Stimulated activated CD8-positive, alpha-beta memory T cell treated with anti-CD3 and anti-CD28 coated beads, Interleukin-12 subunit alpha, Interleukin-12 subunit beta, amount 100 ng/mL, for 24 hours (primary cell): Measurements from ENCODE around the gene MBNL1.
"Not testable (repeated sequence)": the region's sequence is repeated elsewhere in the genome, so short reads cannot be mapped to it uniquely, and the experiment has no call there.

Experiments
- DNase-seq: peaks from one replicate; pipeline ENCODE4 v3.0.0-alpha.2; 2020; ENCODE audit errors: extremely low read depth

Gene MBNL1

GRCh38 chr3:152319831-152320617 lies 51.3 kb downstream of the MBNL1 start:
- DNase-seq = no peak

- no peak for DNase-seq
These were observed 52.6 kb downstream of the MBNL1 start for GRCh38 chr3:152321200-152321954.

- DNase-seq = no peak
These were observed 53.2 kb downstream of the MBNL1 start for GRCh38 chr3:152321955-152322377.

GRCh38 chr3:152322756-152323155 lies 54.0 kb downstream of the MBNL1 start:
- DNase-seq = no peak

- no peak for DNase-seq
These were observed 55.1 kb downstream of the MBNL1 start for GRCh38 chr3:152323834-152324233.

- DNase-seq = no peak
These were observed 56.4 kb downstream of the MBNL1 start for GRCh38 chr3:152325136-152325535.

- no peak for DNase-seq
These were observed 58.5 kb downstream of the MBNL1 start for GRCh38 chr3:152327203-152327602.

- DNase-seq = no peak
These were observed 60.1 kb downstream of the MBNL1 start for GRCh38 chr3:152328841-152329240.

GRCh38 chr3:152330559-152330958 lies 61.8 kb downstream of the MBNL1 start:
- no peak for DNase-seq

- no peak for DNase-seq
These were observed 62.4 kb downstream of the MBNL1 start for GRCh38 chr3:152331018-152331541.

- DNase-seq = no peak
These were observed 63.3 kb downstream of the MBNL1 start for GRCh38 chr3:152331998-152332397.

- no peak for DNase-seq
These were observed 65.2 kb downstream of the MBNL1 start for GRCh38 chr3:152333928-152334327.

- no peak for DNase-seq
These were observed 66.0 kb downstream of the MBNL1 start for GRCh38 chr3:152334761-152335160.

- DNase-seq = no peak
These were observed 66.5 kb downstream of the MBNL1 start for GRCh38 chr3:152335273-152335672.

- DNase-seq = not testable (repeated sequence)
These were observed 68.6 kb downstream of the MBNL1 start for GRCh38 chr3:152337337-152337736.

GRCh38 chr3:152338159-152338720 lies 69.5 kb downstream of the MBNL1 start:
- no peak for DNase-seq

GRCh38 chr3:152339881-152340505 lies 71.3 kb downstream of the MBNL1 start:
- DNase-seq = no peak

- DNase-seq = no peak
These were observed 76.5 kb downstream of the MBNL1 start for GRCh38 chr3:152345233-152345632.

GRCh38 chr3:152346058-152346457 lies 77.3 kb downstream of the MBNL1 start:
- DNase-seq = no peak

- no peak for DNase-seq
These were observed 78.0 kb downstream of the MBNL1 start for GRCh38 chr3:152346740-152347139.

- no peak for DNase-seq
These were observed 79.9 kb downstream of the MBNL1 start for GRCh38 chr3:152348436-152349177.
